Peyer's patch (tissue), 4 donors: Measurements from ENCODE around the gene CST3. TPM values are rescaled to one million over a fixed set of nuclear protein-coding genes. Genes with fewer than 3 reads are reported as not detected.

ENCODE experiments used
- DNase-seq, 3 donors: peaks; one replicate each; pipeline ENCODE4 v3.0.0-alpha.2; 2017 to 2019
- H3K27ac ChIP-seq, 4 donors: fragments of 200-600 bp; sonication (generic); one replicate each; pipeline ENCODE4 v1.5.1; 2016 to 2019
- H3K27me3 ChIP-seq, 2 donors: fragments of 200-600 bp; sonication (generic); one replicate each; pipeline ENCODE4 v1.5.1; 2019
- H3K36me3 ChIP-seq, 3 donors: fragments of 200-600 bp; sonication (generic); one replicate each; pipeline ENCODE4 v1.5.1; 2016 to 2019
- H3K4me1 ChIP-seq, 4 donors: fragments of 200-600 bp; sonication (generic); one replicate each; pipeline ENCODE4 v1.5.1; 2016 to 2019
- H3K4me3 ChIP-seq, 4 donors: fragments of 200-600 bp; sonication (generic); 1 replicate in 3 of 4; 2 replicates in 1 of 4; pipeline ENCODE4 v1.5.1; 2016 to 2019; ENCODE audit warnings: mild to moderate bottlenecking in 1 of 4
- H3K9me3 ChIP-seq, 4 donors: fragments of 200-600 bp; sonication (generic); one replicate each; pipeline ENCODE4 v1.5.1; 2016 to 2019; ENCODE audit warnings: mild to moderate bottlenecking in 1 of 4
- CTCF ChIP-seq, 6 experiments: fragments of 450-650 bp in 4 of 6; fragments of 200-600 bp in 2 of 6; sonication (generic) in 1 of 6; IDR thresholded peaks; one replicate each; pipeline ENCODE4 v1.5.1; 2017 to 2019; ENCODE audit warnings: antibody characterized with exemption in 6 of 6, mild to moderate bottlenecking in 3 of 6, moderate library complexity in 1 of 6
- POLR2A ChIP-seq, 2 donors: fragments of 450-650 bp; IDR thresholded peaks; one replicate each; pipeline ENCODE4 v1.5.1; 2017; ENCODE audit warnings: antibody characterized with exemption in 2 of 2, mild to moderate bottlenecking in 2 of 2, moderate library complexity in 2 of 2
- total RNA-seq, 4 donors: library from RNA; depleted of rRNA; stranded (reverse); fragments of >200 nt; gene quantifications; one replicate each; pipeline ENCODE4 v1.1.0, GENCODE V29; 2016

CST3 gene
- total RNA-seq, 4 donors from 2014 or later, result 221 to 1,587 (median 1,027) TPM

- H3K4me1 ChIP-seq, result peaks cover 0 to 7% (median 0%) of the 10 kb centered on the region in 4 donors
- no peak for DNase-seq
- no peak overlapping the region for H3K27ac ChIP-seq
- H3K4me3 ChIP-seq, result no peak overlapping the region
- no peaks in the 10 kb centered on the region for H3K36me3 ChIP-seq
- no peaks in the 10 kb centered on the region for H3K27me3 ChIP-seq
- no peaks in the 10 kb centered on the region for H3K9me3 ChIP-seq
- TF ChIP-seq POLR2A (IDR thresholded peaks at IDR 0.05) (no peak), CTCF (IDR thresholded peaks at IDR 0.05) (no peak)
Measured at GRCh38 chr20:23652371-23652770, 14.6 kb upstream of the CST3 start.

GRCh38 chr20:23651117-23651516 lies 13.4 kb upstream of the CST3 start:
- H3K4me3 ChIP-seq, result no peak overlapping the region
- no peaks in the 10 kb centered on the region for H3K36me3 ChIP-seq
- H3K9me3 ChIP-seq, result no peaks in the 10 kb centered on the region
- DNase-seq, result no peak
- peaks cover 0 to 7% (median 0%) of the 10 kb centered on the region in 4 donors for H3K4me1 ChIP-seq
- no peaks in the 10 kb centered on the region for H3K27me3 ChIP-seq
- TF ChIP-seq POLR2A (IDR thresholded peaks at IDR 0.05), result no peak
- H3K27ac ChIP-seq, result no peak overlapping the region

- Histone ChIP-seq H3K27me3 (no peaks in the 10 kb centered on the region), H3K9me3 (no peaks in the 10 kb centered on the region)
- DNase-seq, result no peak
Measured at GRCh38 chr20:23649830-23650417, 12.2 kb upstream of the CST3 start.

GRCh38 chr20:23649242-23649641 lies 11.5 kb upstream of the CST3 start:
- H3K9me3 ChIP-seq, result no peaks in the 10 kb centered on the region
- H3K27ac ChIP-seq, result no peak overlapping the region
- no peaks in the 10 kb centered on the region for H3K27me3 ChIP-seq
- no peaks in the 10 kb centered on the region for H3K36me3 ChIP-seq
- no peak overlapping the region for H3K4me3 ChIP-seq
- H3K4me1 ChIP-seq, result peaks cover 0 to 7% (median 0%) of the 10 kb centered on the region in 4 donors
- TF ChIP-seq POLR2A (IDR thresholded peaks at IDR 0.05) (no peak), CTCF (IDR thresholded peaks at IDR 0.05) (no peak)
- DNase-seq, result no peak

More at GRCh38 chr20:23649830-23650417, 12.2 kb upstream of the CST3 start:
- no peak for TF ChIP-seq CTCF (IDR thresholded peaks at IDR 0.05)
- no peak for TF ChIP-seq POLR2A (IDR thresholded peaks at IDR 0.05)
- no peak overlapping the region for H3K27ac ChIP-seq
- H3K4me1 ChIP-seq, result peaks cover 0 to 7% (median 0%) of the 10 kb centered on the region in 4 donors
- H3K4me3 ChIP-seq, result no peak overlapping the region
- H3K36me3 ChIP-seq, result no peaks in the 10 kb centered on the region

GRCh38 chr20:23647346-23647745 lies 9.6 kb upstream of the CST3 start:
- Histone ChIP-seq H3K4me3 (no peak overlapping the region), H3K4me1 (peaks cover 0 to under 1% (median 0%) of the 10 kb centered on the region in 4 donors), H3K9me3 (no peaks in the 10 kb centered on the region), H3K36me3 (no peaks in the 10 kb centered on the region), H3K27ac (no peak overlapping the region), H3K27me3 (no peaks in the 10 kb centered on the region)
- TF ChIP-seq POLR2A (IDR thresholded peaks at IDR 0.05) (no peak), CTCF (IDR thresholded peaks at IDR 0.05) (no peak)
- no peak for DNase-seq

- no peak for TF ChIP-seq CTCF (IDR thresholded peaks at IDR 0.05)
- Histone ChIP-seq H3K27ac (no peak overlapping the region), H3K36me3 (no peaks in the 10 kb centered on the region), H3K9me3 (no peaks in the 10 kb centered on the region), H3K4me3 (no peak overlapping the region), H3K4me1 (peaks cover 0 to 7% (median 0%) of the 10 kb centered on the region in 4 donors), H3K27me3 (no peaks in the 10 kb centered on the region)
- no peak for DNase-seq
Measured at GRCh38 chr20:23646106-23646873, 8.5 kb upstream of the CST3 start.
